Prostate gland (tissue), 2 donors: ENCODE measurements around the gene EIF5AL1. TPM values are rescaled to one million over a fixed set of nuclear protein-coding genes. Genes with fewer than 3 reads are reported as not detected.
"Not testable (repeated sequence)": the region's sequence is repeated elsewhere in the genome, so short reads cannot be mapped to it uniquely, and the experiment has no call there.

Experiments
- DNase-seq: peaks from one replicate; pipeline ENCODE4 v3.0.0-alpha.2; 2019; ENCODE audit warnings: low spot score
- H3K27ac ChIP-seq, 2 donors: fragments of 200-600 bp; sonication (generic); 2 replicates each; pipeline ENCODE4 v1.5.1; 2017 to 2019
- H3K27me3 ChIP-seq: fragments of 200-600 bp; sonication (generic); replicated peaks from 2 replicates; pipeline ENCODE4 v1.5.1; 2019; ENCODE audit not compliant: insufficient read depth
- H3K36me3 ChIP-seq, 2 donors: fragments of 200-600 bp; sonication (generic); 1 replicate in 1 of 2; 2 replicates in 1 of 2; pipeline versions ENCODE4 v1.5.1 to v1.8.1; 2017 to 2019
- H3K4me1 ChIP-seq: fragments of 200-600 bp; sonication (generic); replicated peaks from 2 replicates; pipeline ENCODE4 v1.5.1; 2019
- H3K4me3 ChIP-seq, 2 donors: fragments of 200-600 bp; sonication (generic); 2 replicates each; pipeline ENCODE4 v1.5.1; 2017 to 2019
- H3K9me3 ChIP-seq: fragments of 200-600 bp; sonication (generic); 2 replicates; pipeline ENCODE4 v1.5.1; 2017
- CTCF ChIP-seq, 4 experiments: fragments of 200-600 bp in 2 of 4; fragments of 450-650 bp in 2 of 4; sonication (generic) in 2 of 4; IDR thresholded peaks; 1 replicate in 3 of 4; 2 replicates in 1 of 4; pipeline ENCODE4 v1.5.1; 2016 to 2019; ENCODE audit warnings: antibody characterized with exemption in 4 of 4, mild to moderate bottlenecking in 2 of 4, moderate library complexity in 2 of 4
- POLR2A ChIP-seq: fragments of 450-650 bp; IDR thresholded peaks from one replicate; pipeline ENCODE4 v1.6.1; 2016; ENCODE audit warnings: antibody characterized with exemption, mild to moderate bottlenecking
- POLR2AphosphoS5 ChIP-seq: sonication (generic); formaldehyde crosslinking; IDR thresholded peaks from one replicate; pipeline ENCODE4 v1.6.1; 2017; ENCODE audit warnings: antibody characterized with exemption
- WGBS: methylation state at CpG from one replicate; pipeline ENCODE4 v1.1.5; 2018; 5-methylcytosine and 5-hydroxymethylcytosine counted together
- intact Hi-C: fragments of 100-400 bp; cut with DNase I; formaldehyde crosslinking; loops from one replicate; pipeline ENCODE4 v1.14.2; 2022
- total RNA-seq, 2 donors: library from RNA; depleted of rRNA; stranded (reverse); fragments of >200 nt; gene quantifications; one replicate each; pipeline ENCODE4 v1.1.0, GENCODE V29; 2016

The EIF5AL1 gene
- total RNA-seq, 2 donors from 2014 or later = 0.32 to 1.5 TPM

GRCh38 chr10:79555354-79556309 is 43.3 kb downstream of the EIF5AL1 start:
- Histone ChIP-seq H3K27ac (peak overlapping the region in 1 of 2 donors; percentile 23), H3K36me3 (no peaks in the 10 kb centered on the region), H3K4me3 (no peak overlapping the region), H3K9me3 (no peaks in the 10 kb centered on the region), H3K27me3 (no peaks in the 10 kb centered on the region), H3K4me1 (peaks cover 7% of the 10 kb centered on the region)
- WGBS = 60% methylated on average over 11 of the region's 11 CpGs
- peak; percentile 24 for DNase-seq
- intact Hi-C loops = no loop called here
- TF ChIP-seq POLR2AphosphoS5 (peak; percentile 90), POLR2A (no peak), CTCF (IDR thresholded peaks at IDR 0.05) (no peak)

- H3K27ac ChIP-seq, H3K27me3 ChIP-seq, H3K9me3 ChIP-seq, H3K4me1 ChIP-seq, H3K36me3 ChIP-seq, H3K4me3 ChIP-seq, intact Hi-C loops, DNase-seq: not testable (repeated sequence)
- WGBS = 89% methylated on average over 3 of the region's 3 CpGs
Measured at GRCh38 chr10:79556961-79557360, 44.6 kb downstream of the EIF5AL1 start.

- Histone ChIP-seq H3K27me3 (no peaks in the 10 kb centered on the region), H3K4me1 (peaks cover 7% of the 10 kb centered on the region), H3K4me3 (no peak overlapping the region), H3K36me3 (no peaks in the 10 kb centered on the region), H3K27ac (no peak overlapping the region), H3K9me3 (no peaks in the 10 kb centered on the region)
- TF ChIP-seq POLR2A = no peak
- intact Hi-C loops = no loop called here
- 90% methylated on average over 2 of the region's 2 CpGs for WGBS
- no peak for DNase-seq
Measured at GRCh38 chr10:79559726-79560125, 47.4 kb downstream of the EIF5AL1 start.

GRCh38 chr10:79560160-79560709 is 47.9 kb downstream of the EIF5AL1 start, which contains the start of gene SFTPA2:
TSS of gene SFTPA2 (minus strand) at chr10:79560407. CDS start at chr10:79559483, 924 bp downstream.
- Histone ChIP-seq H3K4me3 (no peak within 1 kb of the TSS), H3K27ac (no peak within 1 kb of the TSS), H3K4me1 (peaks cover 4% of the 10 kb centered on the region), H3K9me3 (no peaks in the 10 kb centered on the region), H3K36me3 (no peaks in the 10 kb centered on the region), H3K27me3 (no peaks in the 10 kb centered on the region)
- WGBS = 91% methylated on average over 1 of the region's 1 CpG
- TF ChIP-seq POLR2AphosphoS5 (peak; percentile 32), CTCF (IDR thresholded peaks at IDR 0.05) (no peak), POLR2A (no peak)
- peak; percentile 21 for DNase-seq
- intact Hi-C loops = no loop called here

- TF ChIP-seq POLR2A (no peak), POLR2AphosphoS5 (no peak), CTCF (IDR thresholded peaks at IDR 0.05) (no peak)
- intact Hi-C loops = no loop called here
- no peak for DNase-seq
- Histone ChIP-seq H3K9me3 (no peaks in the 10 kb centered on the region), H3K4me1 (peaks cover 2% of the 10 kb centered on the region), H3K4me3 (no peak overlapping the region), H3K27ac (no peak overlapping the region), H3K27me3 (no peaks in the 10 kb centered on the region), H3K36me3 (no peaks in the 10 kb centered on the region)
- 88% methylated on average over 3 of the region's 3 CpGs for WGBS
Measured at GRCh38 chr10:79561257-79561656, 48.9 kb downstream of the EIF5AL1 start.
